ENCODE measurements around the gene PLA2G6. TPM values are rescaled to one million over a fixed set of nuclear protein-coding genes. Genes with fewer than 3 reads are reported as not detected.

Gene PLA2G6
- total RNA-seq, 2 donors from 2014 or later, result 60.6 to 60.7 TPM

DNA sequence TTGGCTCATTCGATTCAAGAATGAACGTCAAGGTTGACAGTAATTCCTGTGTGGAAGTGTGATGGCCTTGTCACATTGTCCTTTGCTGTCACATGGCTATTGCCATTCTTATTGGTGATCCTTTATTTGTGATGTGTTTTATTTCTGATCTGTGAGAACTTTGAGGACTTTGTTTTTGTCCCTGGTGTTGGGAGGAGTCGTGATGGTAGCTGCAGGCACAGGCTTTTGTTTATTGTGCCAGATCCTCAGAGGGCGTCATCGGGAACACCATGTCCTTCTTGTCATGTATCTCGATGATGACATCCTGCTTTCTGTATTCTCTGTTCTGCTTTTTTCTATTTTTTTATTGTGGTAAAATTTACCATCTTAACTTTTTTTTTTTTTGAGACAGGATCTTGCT, 118.8 kb downstream of the PLA2G6 start:
- no peaks in the 10 kb centered on the region for H3K9me3 Mint-ChIP-seq
- no peak overlapping the region for H3K27ac Mint-ChIP-seq
- Histone ChIP-seq H3K9me3 (ENCODE audit: control insufficient read depth, low read length) (no peaks in the 10 kb centered on the region), H3K36me3 (ENCODE audit: control insufficient read depth, insufficient read depth, low read length) (peaks cover 51% of the 10 kb centered on the region), H3K27me3 (ENCODE audit: control insufficient read depth, insufficient read depth, low read length, poor library complexity, severe bottlenecking) (no peaks in the 10 kb centered on the region), H3K4me3 (ENCODE audit: low read length) (no peak overlapping the region), H3K27ac (ENCODE audit: low read depth, low read length) (no peak overlapping the region), H3K9ac (ENCODE audit: extremely low read depth, low read length, poor library complexity, severe bottlenecking) (no peak overlapping the region), H3K4me1 (ENCODE audit: control insufficient read depth, insufficient read depth, low read length) (no peaks in the 10 kb centered on the region)
- TF ChIP-seq, protein P1, sequence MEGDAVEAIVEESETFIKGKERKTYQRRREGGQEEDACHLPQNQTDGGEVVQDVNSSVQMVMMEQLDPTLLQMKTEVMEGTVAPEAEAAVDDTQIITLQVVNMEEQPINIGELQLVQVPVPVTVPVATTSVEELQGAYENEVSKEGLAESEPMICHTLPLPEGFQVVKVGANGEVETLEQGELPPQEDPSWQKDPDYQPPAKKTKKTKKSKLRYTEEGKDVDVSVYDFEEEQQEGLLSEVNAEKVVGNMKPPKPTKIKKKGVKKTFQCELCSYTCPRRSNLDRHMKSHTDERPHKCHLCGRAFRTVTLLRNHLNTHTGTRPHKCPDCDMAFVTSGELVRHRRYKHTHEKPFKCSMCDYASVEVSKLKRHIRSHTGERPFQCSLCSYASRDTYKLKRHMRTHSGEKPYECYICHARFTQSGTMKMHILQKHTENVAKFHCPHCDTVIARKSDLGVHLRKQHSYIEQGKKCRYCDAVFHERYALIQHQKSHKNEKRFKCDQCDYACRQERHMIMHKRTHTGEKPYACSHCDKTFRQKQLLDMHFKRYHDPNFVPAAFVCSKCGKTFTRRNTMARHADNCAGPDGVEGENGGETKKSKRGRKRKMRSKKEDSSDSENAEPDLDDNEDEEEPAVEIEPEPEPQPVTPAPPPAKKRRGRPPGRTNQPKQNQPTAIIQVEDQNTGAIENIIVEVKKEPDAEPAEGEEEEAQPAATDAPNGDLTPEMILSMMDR (conservative IDR thresholded peaks at IDR 0.05), result no peak
- H3K36me3 Mint-ChIP-seq (ENCODE audit: low read depth), result peaks cover 60% of the 10 kb centered on the region
- peaks cover 6% of the 10 kb centered on the region for H3K4me1 Mint-ChIP-seq
- WGBS, 2 experiments (ENCODE audit: insufficient coverage in 1 of 2, insufficient read length in 1 of 2), result 95 to 96% methylated on average over 5 to 6 of the region's 6 CpGs
- H3K27me3 Mint-ChIP-seq (ENCODE audit: insufficient read depth), result no peaks in the 10 kb centered on the region
- no peak overlapping the region for H3K4me3 Mint-ChIP-seq
- DNase-seq, result no peak

Other genes starting within 250 kb of the PLA2G6 start
- under 1 TPM; 0.29 to 0.44 TPM for gene C22orf23, start 228.2 kb downstream of the PLA2G6 start, total RNA-seq
- 100 to 1,000 TPM in 1 of 2 donors, 10 to 100 TPM in 1; 98.0 to 105 TPM for gene POLR2F, start 228.1 kb downstream of the PLA2G6 start, total RNA-seq
- gene SOX10, start 197.3 kb downstream of the PLA2G6 start, total RNA-seq, result 10 to 100 TPM; 11.2 to 13.4 TPM
- 10 to 100 TPM; 42.7 to 54.1 TPM for gene PICK1, start 124.4 kb downstream of the PLA2G6 start, total RNA-seq
- gene SLC16A8, start 97.6 kb downstream of the PLA2G6 start, total RNA-seq, result 1 to 10 TPM in 1 of 2 donors, under 1 TPM in 1; 0.57 to 1.1 TPM
- 1 to 10 TPM; 1.4 to 3.7 TPM for gene BAIAP2L2, start 71.1 kb downstream of the PLA2G6 start, total RNA-seq
- 1 to 10 TPM; 4.7 to 5.5 TPM for gene MAFF, start 20.2 kb upstream of the PLA2G6 start, total RNA-seq
- gene TMEM184B, start 91.2 kb upstream of the PLA2G6 start, total RNA-seq, result 10 to 100 TPM; 55.4 to 57.6 TPM
- gene CSNK1E, start 135.6 kb upstream of the PLA2G6 start, total RNA-seq, result 100 to 1,000 TPM; 224 to 229 TPM